ENCODE measurements around the gene ERFL. TPM values are rescaled to one million over a fixed set of nuclear protein-coding genes. Genes with fewer than 3 reads are reported as not detected.

The ERFL gene
- total and polyA plus RNA-seq, 2 of the 4 experiments (the other 2 are of a cell fraction): not detected

- no peak overlapping the region for H4K8ac ChIP-seq (ENCODE audit: low read depth in 2 of 2, low read length in 2 of 2)
- no peak overlapping the region for H2BK5ac ChIP-seq (ENCODE audit: low read depth, low read length, poor library complexity, severe bottlenecking)
- no peak overlapping the region for H2BK120ac ChIP-seq (ENCODE audit: low read depth, low read length)
- H3K23ac ChIP-seq (ENCODE audit: low read depth, low read length): no peak overlapping the region
- peaks cover 11% of the 10 kb centered on the region for H3K9me1 ChIP-seq (ENCODE audit: insufficient read depth, low read length)
- H3K9me3 ChIP-seq (ENCODE audit: control insufficient read depth, insufficient read depth, low read length): no peaks in the 10 kb centered on the region
- POLR2A ChIA-PET (ENCODE audit: unreplicated experiment): no interaction called here
- peaks cover 6% of the 10 kb centered on the region; the same call in 1 of the 2 replicates for H3K4me1 ChIP-seq (ENCODE audit: control insufficient read depth, insufficient read depth, low read length)
- no peak overlapping the region for H3K27ac ChIP-seq (ENCODE audit: insufficient read depth, low read length)
- peaks cover 28 to 57% of the 10 kb centered on the region in 2 experiments for H3K79me1 ChIP-seq (ENCODE audit: low read depth in 1 of 2, low read length in 2 of 2)
- no peak overlapping the region for H2BK20ac ChIP-seq (ENCODE audit: low read depth, low read length)
- ATAC-seq (ENCODE audit: low read depth): no peak
- no peak for DNase-seq
- no peak overlapping the region for H3K4me3 ChIP-seq (ENCODE audit: insufficient read depth, low read depth, low read length)
- no peak overlapping the region for H3K9ac ChIP-seq (ENCODE audit: low read depth, low read length)
- no TSS peak for BruUV-seq (replicated peaks)
- H2AK5ac ChIP-seq (ENCODE audit: low read depth, low read length): no peak overlapping the region
- no peak overlapping the region for H3K4me2 ChIP-seq (ENCODE audit: low read depth, low read length)
- in situ Hi-C loops (cut with MboI; ENCODE audit: low sequenced_read_pairs): no loop called here
- H2AK9ac ChIP-seq (replicated peaks; ENCODE audit: low read depth, low read length, poor library complexity): no peak overlapping the region
- peaks cover 33% of the 10 kb centered on the region for H4K20me1 ChIP-seq (ENCODE audit: insufficient read depth, low read length)
- peaks cover 42% of the 10 kb centered on the region for H3K36me3 ChIP-seq (ENCODE audit: control insufficient read depth, insufficient read depth, low read length)
- H4K91ac ChIP-seq (ENCODE audit: insufficient read depth, low read depth, low read length): no peak overlapping the region
- intact Hi-C loops (cut with micrococcal nuclease): loop anchor here (10.0 kb wide), 1 partner anchor 145 kb away; no protein-coding TSS in a partner anchor
- CTCF ChIA-PET: interaction anchor here (0.6 kb wide), 1 partner anchor 30 kb away, joined by 3 read pairs; the partner anchor contains the start of gene RPS19
- H3K4ac ChIP-seq (ENCODE audit: low read depth, low read length): no peak overlapping the region
- 60% methylated on average over 2 of the region's 8 CpGs; no CpG with 5 or more reads in 1 of the 2 experiments for WGBS, 2 experiments (ENCODE audit: extremely low coverage in 2 of 2, insufficient read length in 1 of 2)
- no peak overlapping the region for H2BK15ac ChIP-seq (ENCODE audit: low read depth, low read length)
- dilution Hi-C loops (cut with HindIII; ENCODE audit: low sequenced_read_pairs, unreplicated experiment): no loop called here
- no peak overlapping the region for H2AFZ ChIP-seq (replicated peaks; ENCODE audit: low read length, poor library complexity)
- TF ChIP-seq ELK1 (IDR thresholded peaks at IDR 0.05; ENCODE audit: borderline replicate concordance, low read depth, low read length) (no peak), USF2 (IDR thresholded peaks at IDR 0.05; ENCODE audit: low read depth, low read length) (no peak), MAZ (IDR thresholded peaks at IDR 0.05; ENCODE audit: borderline replicate concordance, low read depth, low read length) (no peak), RFX5 (IDR thresholded peaks at IDR 0.05; ENCODE audit: low read depth, low read length) (no peak), POLR2A (IDR thresholded peaks at IDR 0.05; ENCODE audit: low read depth, low read length) (no peak), CEBPB (IDR thresholded peaks at IDR 0.05; ENCODE audit: low read depth, low read length) (no peak), FOS (IDR thresholded peaks at IDR 0.05; ENCODE audit: low read depth, low read length) (no peak), NFE2L2 (IDR thresholded peaks at IDR 0.05; ENCODE audit: low read depth, low read length) (no peak), MXI1 (IDR thresholded peaks at IDR 0.05; ENCODE audit: borderline replicate concordance, low read depth, low read length) (no peak), SMC3 (IDR thresholded peaks at IDR 0.05; ENCODE audit: low read depth, low read length) (no peak), MAFK (IDR thresholded peaks at IDR 0.05; ENCODE audit: low read depth, low read length) (no peak), RAD21 (IDR thresholded peaks at IDR 0.05; ENCODE audit: low read length) (no peak), RCOR1 (IDR thresholded peaks at IDR 0.05; ENCODE audit: insufficient replicate concordance, low read length) (no peak), CTCF (conservative IDR thresholded peaks at IDR 0.05; ENCODE audit: low read depth, low read length) (no peak), BHLHE40 (IDR thresholded peaks at IDR 0.05; ENCODE audit: low read depth, low read length) (no peak)
- no peak overlapping the region for H3K56ac ChIP-seq (ENCODE audit: extremely low read depth, insufficient read depth, low read length)
- no peak overlapping the region for H3K14ac ChIP-seq (replicated peaks; ENCODE audit: low read depth, low read length)
- no peak overlapping the region for H3K18ac ChIP-seq (ENCODE audit: low read depth, low read length)
- no peaks in the 10 kb centered on the region for H3K27me3 ChIP-seq (ENCODE audit: control insufficient read depth, insufficient read depth, low read length)
- no peak overlapping the region for H4K5ac ChIP-seq (ENCODE audit: low read depth, low read length)
Measured at GRCh38 chr19:41889896-41890295, 38.4 kb downstream of the ERFL start.

Data from IMR-90 (cell line).